Tibial nerve (tissue), 3 donors: Measurements from ENCODE around the gene SAP30BP.

Experiments used
- CTCF ChIP-seq, 5 experiments: fragments of 200-600 bp in 3 of 5; fragments of 450-650 bp in 2 of 5; sonication (generic) in 3 of 5; IDR thresholded peaks; one replicate each; pipeline ENCODE4 v1.5.1; 2016 to 2019; ENCODE audit warnings: antibody characterized with exemption in 5 of 5, mild to moderate bottlenecking in 3 of 5, moderate library complexity in 2 of 5
- POLR2A ChIP-seq, 2 donors: fragments of 450-650 bp; IDR thresholded peaks; one replicate each; pipeline ENCODE4 v1.6.1; 2017; ENCODE audit warnings: antibody characterized with exemption in 2 of 2, mild to moderate bottlenecking in 2 of 2, moderate library complexity in 2 of 2

GRCh38 chr17:75736173-75736835, 69.2 kb downstream of the SAP30BP start:
- TF ChIP-seq CTCF (IDR thresholded peaks at IDR 0.05) (no peak), POLR2A (IDR thresholded peaks at IDR 0.05) (no peak)
